Neural cell (in vitro differentiated cells): Measurements from ENCODE around the gene MCL1.
A peak's percentile ranks its signal among the peaks of the same experiment; 100 is the strongest.

Source experiments
- EP300 ChIP-seq: fragments of 450-650 bp; conservative IDR thresholded peaks from 2 replicates; pipeline ENCODE4 v1.6.1; 2014; ENCODE audit warnings: antibody characterized with exemption, mild to moderate bottlenecking, moderate library complexity; ENCODE audit not compliant: poor library complexity, severe bottlenecking
- MXI1 ChIP-seq: fragments of 450-650 bp; conservative IDR thresholded peaks from 2 replicates; pipeline ENCODE4 v1.6.1; 2014; ENCODE audit warnings: antibody characterized with exemption, mild to moderate bottlenecking; ENCODE audit not compliant: poor library complexity, severe bottlenecking
- POLR2AphosphoS5 ChIP-seq: IDR thresholded peaks from 2 replicates; pipeline ENCODE4 v1.6.1; 2012
- TAF1 ChIP-seq: IDR thresholded peaks from 2 replicates; pipeline ENCODE4 v1.6.1; 2012; ENCODE audit warnings: low read depth
- TF ChIP-seq, protein P1 (sequence below): fragments of 450-650 bp; IDR thresholded peaks from 2 replicates; pipeline ENCODE4 v1.5.1; 2014; ENCODE audit warnings: antibody characterized with exemption, mild to moderate bottlenecking, moderate library complexity; ENCODE audit not compliant: poor library complexity, severe bottlenecking
- TF ChIP-seq, protein P2 (sequence below): IDR thresholded peaks from 2 replicates; pipeline ENCODE4 v1.6.1; 2012; ENCODE audit warnings: borderline replicate concordance

DNA sequence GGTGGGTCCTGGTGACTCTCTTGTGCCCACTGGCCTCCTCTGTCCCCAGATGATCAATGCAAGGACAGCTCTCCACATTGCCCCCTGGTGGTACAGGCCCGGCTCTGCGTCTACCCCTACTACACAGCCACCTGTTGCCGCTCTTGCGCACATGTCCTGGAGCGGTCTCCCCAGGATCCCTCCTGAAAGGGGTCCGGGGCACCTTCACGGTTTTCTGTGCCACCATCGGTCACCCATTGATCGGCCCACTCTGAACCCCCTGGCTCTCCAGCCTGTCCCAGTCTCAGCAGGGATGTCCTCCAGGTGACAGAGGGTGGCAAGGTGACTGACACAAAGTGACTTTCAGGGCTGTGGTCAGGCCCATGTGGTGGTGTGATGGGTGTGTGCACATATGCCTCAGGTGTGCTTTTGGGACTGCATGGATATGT is 19.4 kb downstream of the MCL1 start:
- TF ChIP-seq, protein P1, sequence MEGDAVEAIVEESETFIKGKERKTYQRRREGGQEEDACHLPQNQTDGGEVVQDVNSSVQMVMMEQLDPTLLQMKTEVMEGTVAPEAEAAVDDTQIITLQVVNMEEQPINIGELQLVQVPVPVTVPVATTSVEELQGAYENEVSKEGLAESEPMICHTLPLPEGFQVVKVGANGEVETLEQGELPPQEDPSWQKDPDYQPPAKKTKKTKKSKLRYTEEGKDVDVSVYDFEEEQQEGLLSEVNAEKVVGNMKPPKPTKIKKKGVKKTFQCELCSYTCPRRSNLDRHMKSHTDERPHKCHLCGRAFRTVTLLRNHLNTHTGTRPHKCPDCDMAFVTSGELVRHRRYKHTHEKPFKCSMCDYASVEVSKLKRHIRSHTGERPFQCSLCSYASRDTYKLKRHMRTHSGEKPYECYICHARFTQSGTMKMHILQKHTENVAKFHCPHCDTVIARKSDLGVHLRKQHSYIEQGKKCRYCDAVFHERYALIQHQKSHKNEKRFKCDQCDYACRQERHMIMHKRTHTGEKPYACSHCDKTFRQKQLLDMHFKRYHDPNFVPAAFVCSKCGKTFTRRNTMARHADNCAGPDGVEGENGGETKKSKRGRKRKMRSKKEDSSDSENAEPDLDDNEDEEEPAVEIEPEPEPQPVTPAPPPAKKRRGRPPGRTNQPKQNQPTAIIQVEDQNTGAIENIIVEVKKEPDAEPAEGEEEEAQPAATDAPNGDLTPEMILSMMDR, result peak; percentile 67
- TF ChIP-seq POLR2AphosphoS5 (no peak), TAF1 (no peak), MXI1 (no peak), EP300 (no peak)
- TF ChIP-seq, protein P2, sequence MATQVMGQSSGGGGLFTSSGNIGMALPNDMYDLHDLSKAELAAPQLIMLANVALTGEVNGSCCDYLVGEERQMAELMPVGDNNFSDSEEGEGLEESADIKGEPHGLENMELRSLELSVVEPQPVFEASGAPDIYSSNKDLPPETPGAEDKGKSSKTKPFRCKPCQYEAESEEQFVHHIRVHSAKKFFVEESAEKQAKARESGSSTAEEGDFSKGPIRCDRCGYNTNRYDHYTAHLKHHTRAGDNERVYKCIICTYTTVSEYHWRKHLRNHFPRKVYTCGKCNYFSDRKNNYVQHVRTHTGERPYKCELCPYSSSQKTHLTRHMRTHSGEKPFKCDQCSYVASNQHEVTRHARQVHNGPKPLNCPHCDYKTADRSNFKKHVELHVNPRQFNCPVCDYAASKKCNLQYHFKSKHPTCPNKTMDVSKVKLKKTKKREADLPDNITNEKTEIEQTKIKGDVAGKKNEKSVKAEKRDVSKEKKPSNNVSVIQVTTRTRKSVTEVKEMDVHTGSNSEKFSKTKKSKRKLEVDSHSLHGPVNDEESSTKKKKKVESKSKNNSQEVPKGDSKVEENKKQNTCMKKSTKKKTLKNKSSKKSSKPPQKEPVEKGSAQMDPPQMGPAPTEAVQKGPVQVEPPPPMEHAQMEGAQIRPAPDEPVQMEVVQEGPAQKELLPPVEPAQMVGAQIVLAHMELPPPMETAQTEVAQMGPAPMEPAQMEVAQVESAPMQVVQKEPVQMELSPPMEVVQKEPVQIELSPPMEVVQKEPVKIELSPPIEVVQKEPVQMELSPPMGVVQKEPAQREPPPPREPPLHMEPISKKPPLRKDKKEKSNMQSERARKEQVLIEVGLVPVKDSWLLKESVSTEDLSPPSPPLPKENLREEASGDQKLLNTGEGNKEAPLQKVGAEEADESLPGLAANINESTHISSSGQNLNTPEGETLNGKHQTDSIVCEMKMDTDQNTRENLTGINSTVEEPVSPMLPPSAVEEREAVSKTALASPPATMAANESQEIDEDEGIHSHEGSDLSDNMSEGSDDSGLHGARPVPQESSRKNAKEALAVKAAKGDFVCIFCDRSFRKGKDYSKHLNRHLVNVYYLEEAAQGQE, result no peak
